ENCODE results near the gene CNGA2.

Gene CNGA2

GRCh38 chrX:151712253-151712652, 22.3 kb upstream of the CNGA2 start:
- FAIRE-seq: no peak

- no peak for FAIRE-seq
Measured at GRCh38 chrX:151713849-151714248, 20.7 kb upstream of the CNGA2 start.

- no peak for FAIRE-seq
Measured at GRCh38 chrX:151714362-151714761, 20.2 kb upstream of the CNGA2 start.

GRCh38 chrX:151715752-151716151, 18.8 kb upstream of the CNGA2 start, which contains the start of gene FATE1:
Gene FATE1 (plus strand): TSS chrX:151716035. CDS start chrX:151716120, 85 bp downstream.
- no peak for FAIRE-seq

- FAIRE-seq: no peak
Measured at GRCh38 chrX:151722241-151722846, 12.2 kb upstream of the CNGA2 start.

- no peak for FAIRE-seq
Measured at GRCh38 chrX:151723156-151723760, 11.3 kb upstream of the CNGA2 start.

GRCh38 chrX:151724563-151725337, 9.8 kb upstream of the CNGA2 start:
- no peak for FAIRE-seq

- FAIRE-seq: no peak
Measured at GRCh38 chrX:151725338-151725614, 9.3 kb upstream of the CNGA2 start.

- FAIRE-seq: no peak
Measured at GRCh38 chrX:151726751-151727150, 7.8 kb upstream of the CNGA2 start.

- no peak for FAIRE-seq
Measured at GRCh38 chrX:151727346-151727745, 7.2 kb upstream of the CNGA2 start.

GRCh38 chrX:151729056-151729725, 5.4 kb upstream of the CNGA2 start:
- FAIRE-seq: no peak

- FAIRE-seq: no peak
Measured at GRCh38 chrX:151735219-151735618, 673 bp downstream of the CNGA2 start.

- no peak for FAIRE-seq
Measured at GRCh38 chrX:151736685-151737084, 2.1 kb downstream of the CNGA2 start.

GRCh38 chrX:151737494-151737893, 2.9 kb downstream of the CNGA2 start:
- FAIRE-seq: no peak

- FAIRE-seq: no peak
Measured at GRCh38 chrX:151738751-151739150, 4.2 kb downstream of the CNGA2 start.

GRCh38 chrX:151741606-151742005, 7.1 kb downstream of the CNGA2 start:
- no peak for FAIRE-seq

GRCh38 chrX:151742311-151742710, 7.8 kb downstream of the CNGA2 start:
- no peak for FAIRE-seq

- FAIRE-seq: no peak
Measured at GRCh38 chrX:151743651-151744470, 9.3 kb downstream of the CNGA2 start.

GRCh38 chrX:151745651-151746050, 11.1 kb downstream of the CNGA2 start:
- no peak for FAIRE-seq

- FAIRE-seq: no peak
Measured at GRCh38 chrX:151746502-151746901, 12.0 kb downstream of the CNGA2 start.

GRCh38 chrX:151750511-151750910, 16.0 kb downstream of the CNGA2 start:
- FAIRE-seq: no peak

- FAIRE-seq: no peak
Measured at GRCh38 chrX:151752847-151753246, 18.3 kb downstream of the CNGA2 start.

Data from colon (tissue), 2 donors.